ENCODE data around the gene GLYR1. TPM values are rescaled to one million over a fixed set of nuclear protein-coding genes. Genes with fewer than 3 reads are reported as not detected.

Gene GLYR1
- total and polyA plus RNA-seq, 2 donors (not counting 3 experiments of a cell fraction or from before 2014, with no cell fraction given): 47.9 to 107 TPM

GRCh38 chr16:4826980-4827379 lies 20.1 kb downstream of the GLYR1 start:
- Histone ChIP-seq H3K27me3 (ENCODE audit: control insufficient read depth in 2 of 2, insufficient read depth in 2 of 2, low read length in 2 of 2) (no peaks in the 10 kb centered on the region), H3K9me1 (replicated peaks; ENCODE audit: control insufficient read depth, extremely low read depth, insufficient read depth, low read length) (no peaks in the 10 kb centered on the region), H3K79me2 (ENCODE audit: control insufficient read depth, insufficient read depth, low read length) (no peaks in the 10 kb centered on the region), H3K4me2 (ENCODE audit: insufficient read depth, low read length) (no peak overlapping the region), H3K27ac (ENCODE audit: insufficient read depth, low read depth, low read length) (no peak overlapping the region), H3K9me3 (replicated peaks; ENCODE audit: control insufficient read depth, insufficient read depth, low read length) (no peaks in the 10 kb centered on the region), H3K4me1 (ENCODE audit: control insufficient read depth, extremely low read depth, insufficient read depth, low read length) (no peaks in the 10 kb centered on the region), H3K36me3 (ENCODE audit: control insufficient read depth in 2 of 2, extremely low read depth in 1 of 2, insufficient read depth in 2 of 2, low read length in 2 of 2) (peaks cover 26 to 56% of the 10 kb centered on the region in 2 experiments), H3K4me3 (replicated peaks in 1 of 3; ENCODE audit: insufficient read depth in 1 of 3, low read depth in 1 of 3, low read length in 3 of 3) (no peak overlapping the region), H2AFZ (ENCODE audit: low read depth, low read length) (no peak overlapping the region), H3K9ac (replicated peaks; ENCODE audit: extremely low read depth, insufficient read depth, low read length) (no peak overlapping the region), H4K20me1 (replicated peaks; ENCODE audit: control insufficient read depth, extremely low read depth, insufficient read depth, low read length) (no peaks in the 10 kb centered on the region)
- ChIA-PET CTCF (interaction anchor here (0.6 to 0.9 kb wide), 2 partner anchors 12 to 37 kb away, joined by 3 read pairs; no protein-coding TSS in a partner anchor), POLR2A (no interaction called here)
- no peak for FAIRE-seq
- no TSS peak for BruUV-seq (replicated peaks)
- dilution Hi-C loops (cut with MboI; ENCODE audit: extremely low pct_ligation_motif_present, low sequenced_read_pairs): no loop called here
- no peak for DNase-seq (ENCODE audit: low read depth, low spot score)
- intact Hi-C loops (cut with micrococcal nuclease): no loop called here
- no peak for TF ChIP-seq FOS (IDR thresholded peaks at IDR 0.05; ENCODE audit: borderline replicate concordance, insufficient read depth, low read length)
- TF ChIP-seq GATA2 (IDR thresholded peaks at IDR 0.05; ENCODE audit: insufficient read depth, insufficient read length, low read depth, low read length): no peak
- TF ChIP-seq, protein P1, sequence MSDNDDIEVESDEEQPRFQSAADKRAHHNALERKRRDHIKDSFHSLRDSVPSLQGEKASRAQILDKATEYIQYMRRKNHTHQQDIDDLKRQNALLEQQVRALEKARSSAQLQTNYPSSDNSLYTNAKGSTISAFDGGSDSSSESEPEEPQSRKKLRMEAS (IDR thresholded peaks at IDR 0.05; ENCODE audit: insufficient read depth, insufficient read length): no peak
- no peak for TF ChIP-seq CTCF (IDR thresholded peaks at IDR 0.05; ENCODE audit: extremely low read depth in 1 of 2, insufficient read depth in 1 of 2, low read depth in 1 of 2, low read length in 2 of 2)
- no peak for TF ChIP-seq EZH2 (IDR thresholded peaks at IDR 0.05; ENCODE audit: borderline replicate concordance, low read depth, low read length, severe bottlenecking)
- no peak for TF ChIP-seq POLR2A (IDR thresholded peaks at IDR 0.05; ENCODE audit: low read depth, low read length)
- TF ChIP-seq POLR2AphosphoS5 (IDR thresholded peaks at IDR 0.05; ENCODE audit: insufficient read depth, low read depth, low read length): no peak
- no peak for TF ChIP-seq JUN (IDR thresholded peaks at IDR 0.05; ENCODE audit: borderline replicate concordance, insufficient read depth, insufficient read length, low read depth)
- no peak for TF ChIP-seq MYC (IDR thresholded peaks at IDR 0.05; ENCODE audit: low read depth, low read length)

Data from endothelial cell of umbilical vein (primary cell).